ENCODE data around the gene SNX10. TPM values are rescaled to one million over a fixed set of nuclear protein-coding genes. Genes with fewer than 3 reads are reported as not detected.

The SNX10 gene
- total RNA-seq, 1 donor from 2014 or later = 5.2 TPM

GRCh38 chr7:26399736-26400135 is 108.1 kb downstream of the SNX10 start:
- Histone ChIP-seq H3K27me3 (no peaks in the 10 kb centered on the region), H3K4me1 (peaks cover 16% of the 10 kb centered on the region), H3K27ac (no peak overlapping the region), H3K9me3 (no peaks in the 10 kb centered on the region), H3K4me3 (no peak overlapping the region), H3K36me3 (no peaks in the 10 kb centered on the region)
- intact Hi-C loops (cut with DNase I) = no loop called here
- TF ChIP-seq POLR2AphosphoS5 (IDR thresholded peaks at IDR 0.05; ENCODE audit: insufficient read depth in 1 of 2, low read depth in 1 of 2) = no peak
- TF ChIP-seq CTCF (IDR thresholded peaks at IDR 0.05) = no peak
- TF ChIP-seq POLR2A (IDR thresholded peaks at IDR 0.05) = no peak
- DNase-seq (ENCODE audit: extremely low spot score in 2 of 2) = no peak

GRCh38 chr7:26403640-26404039 is 112.0 kb downstream of the SNX10 start:
- TF ChIP-seq POLR2A (IDR thresholded peaks at IDR 0.05) = no peak
- no peak for TF ChIP-seq CTCF (IDR thresholded peaks at IDR 0.05)
- TF ChIP-seq POLR2AphosphoS5 (IDR thresholded peaks at IDR 0.05; ENCODE audit: insufficient read depth in 1 of 2, low read depth in 1 of 2) = no peak
- no peak for DNase-seq (ENCODE audit: extremely low spot score in 2 of 2)
- intact Hi-C loops (cut with DNase I) = no loop called here
- no peak overlapping the region for H3K4me3 ChIP-seq
- H3K4me1 ChIP-seq = peaks cover 9% of the 10 kb centered on the region
- no peaks in the 10 kb centered on the region for H3K9me3 ChIP-seq
- no peaks in the 10 kb centered on the region for H3K27me3 ChIP-seq
- no peaks in the 10 kb centered on the region for H3K36me3 ChIP-seq
- no peak overlapping the region for H3K27ac ChIP-seq

- Histone ChIP-seq H3K27ac (no peak overlapping the region), H3K4me1 (peaks cover 2% of the 10 kb centered on the region), H3K4me3 (no peak overlapping the region), H3K27me3 (no peaks in the 10 kb centered on the region), H3K36me3 (no peaks in the 10 kb centered on the region), H3K9me3 (no peaks in the 10 kb centered on the region)
- intact Hi-C loops (cut with DNase I) = no loop called here
- TF ChIP-seq POLR2AphosphoS5 (IDR thresholded peaks at IDR 0.05; ENCODE audit: insufficient read depth in 1 of 2, low read depth in 1 of 2) = no peak
- TF ChIP-seq POLR2A (IDR thresholded peaks at IDR 0.05) = no peak
- no peak for TF ChIP-seq CTCF (IDR thresholded peaks at IDR 0.05)
- DNase-seq (ENCODE audit: extremely low spot score in 2 of 2) = no peak
Measured at GRCh38 chr7:26404189-26404996, 112.7 kb downstream of the SNX10 start.

- no peak overlapping the region for H3K4me3 ChIP-seq
- no peaks in the 10 kb centered on the region for H3K9me3 ChIP-seq
- H3K27me3 ChIP-seq = no peaks in the 10 kb centered on the region
- H3K36me3 ChIP-seq = no peaks in the 10 kb centered on the region
- TF ChIP-seq CTCF (IDR thresholded peaks at IDR 0.05) (no peak), POLR2A (IDR thresholded peaks at IDR 0.05) (no peak), POLR2AphosphoS5 (IDR thresholded peaks at IDR 0.05; ENCODE audit: insufficient read depth in 1 of 2, low read depth in 1 of 2) (no peak)
- H3K27ac ChIP-seq = no peak overlapping the region
- no peaks in the 10 kb centered on the region for H3K4me1 ChIP-seq
- no peak for DNase-seq (ENCODE audit: extremely low spot score in 2 of 2)
- intact Hi-C loops (cut with DNase I) = no loop called here
Measured at GRCh38 chr7:26406433-26406832, 114.8 kb downstream of the SNX10 start.
